CD4-positive, alpha-beta T cell treated with Interleukin-2 at 100 ng/mL for 4 hours (primary cell): ENCODE data around the gene UGT1A1.

Experiments
- DNase-seq: peaks from one replicate; pipeline ENCODE4 v3.0.0-alpha.2; 2020; ENCODE audit warnings: low spot score

Gene UGT1A1

DNA sequence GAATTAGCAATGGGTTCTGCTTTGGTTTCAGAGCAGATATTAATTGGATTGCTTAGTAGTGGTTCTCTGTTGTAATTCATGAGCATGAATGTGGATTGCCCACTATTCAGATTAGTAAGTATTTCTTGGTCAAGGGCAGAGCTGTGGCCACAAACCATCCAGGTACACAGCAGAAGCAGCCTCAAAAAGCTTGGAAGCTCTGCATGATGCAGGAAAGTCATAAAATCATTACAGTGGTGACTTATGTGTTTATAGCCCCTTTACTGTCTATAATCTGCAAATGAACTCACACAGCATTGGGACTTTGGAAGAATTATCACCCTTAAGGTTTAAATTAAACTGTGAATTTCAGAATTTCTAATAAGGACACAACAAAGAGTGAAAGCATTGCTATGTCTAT, 1.9 kb upstream of the UGT1A1 start:
- no peak for DNase-seq

DNA sequence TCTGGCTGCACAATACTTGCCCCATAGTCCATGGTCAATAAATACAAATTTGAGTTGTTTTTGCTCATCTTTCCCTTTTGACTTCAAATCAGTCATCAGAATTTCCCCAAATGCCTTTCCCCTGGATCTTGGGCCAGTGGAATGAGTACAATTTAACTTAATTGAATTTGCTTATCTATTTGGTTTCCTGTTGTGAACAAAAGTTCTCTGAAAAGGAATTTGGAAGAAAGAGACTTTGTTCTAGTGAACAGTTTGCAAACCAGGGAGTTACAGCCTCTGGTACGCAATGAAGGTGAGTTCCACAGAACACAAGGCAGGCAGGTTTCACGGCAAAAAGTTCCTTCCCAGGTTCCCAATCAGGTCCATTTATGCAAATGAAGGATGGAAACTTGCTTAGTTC, 1.2 kb upstream of the UGT1A1 start:
- DNase-seq: no peak

DNA sequence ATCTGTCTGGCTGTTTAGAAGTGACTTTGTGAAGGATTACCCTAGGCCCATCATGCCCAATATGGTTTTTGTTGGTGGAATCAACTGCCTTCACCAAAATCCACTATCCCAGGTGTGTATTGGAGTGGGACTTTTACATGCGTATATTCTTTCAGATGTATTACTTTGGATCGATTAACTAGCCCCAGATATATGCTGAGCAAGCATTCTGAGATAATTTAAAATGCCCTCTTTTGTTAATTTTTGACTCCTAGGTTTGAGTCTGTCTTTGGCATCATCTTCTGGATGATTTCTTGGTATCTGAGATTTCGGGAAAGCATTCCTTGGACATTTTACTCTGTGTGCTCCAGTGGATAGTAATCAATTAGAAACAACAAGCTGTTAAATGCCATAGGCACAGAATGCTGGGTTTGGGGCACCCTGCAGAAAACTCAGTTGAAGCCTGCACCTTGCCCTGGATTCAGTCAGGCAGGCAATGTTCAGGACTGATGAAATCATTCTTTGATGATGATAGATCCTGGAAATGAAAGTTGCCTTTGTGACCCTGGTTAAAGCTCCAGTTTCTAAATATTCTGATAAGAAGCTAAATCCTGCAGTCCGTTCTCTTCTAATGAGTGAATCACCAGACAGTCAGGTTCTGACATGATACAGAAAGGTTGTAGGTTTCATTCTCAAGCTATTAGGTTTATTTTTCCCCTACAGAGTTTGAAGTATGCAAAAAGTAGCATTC, 1.1 kb downstream of the UGT1A1 start:
- no peak for DNase-seq

DNA sequence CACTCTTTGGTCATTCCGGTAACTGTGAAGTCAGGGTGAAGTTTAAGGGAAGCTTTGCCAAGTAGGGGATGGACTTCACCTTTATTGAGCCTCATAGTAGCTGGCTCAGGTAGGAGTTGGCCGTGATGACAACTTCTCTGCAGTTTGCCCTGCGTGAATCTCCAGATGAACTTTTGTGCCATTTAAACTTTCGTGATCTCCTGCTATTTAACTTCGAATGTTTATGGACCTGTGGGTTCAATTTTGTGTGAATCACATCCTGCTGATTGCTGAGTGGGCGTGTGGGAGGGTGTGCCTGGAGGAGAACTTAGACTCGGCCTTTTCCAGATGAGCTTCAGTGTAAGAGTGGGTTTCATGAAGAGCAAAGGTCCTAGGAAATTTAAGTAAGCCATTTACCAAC, 4.2 kb downstream of the UGT1A1 start:
- no peak for DNase-seq

DNA sequence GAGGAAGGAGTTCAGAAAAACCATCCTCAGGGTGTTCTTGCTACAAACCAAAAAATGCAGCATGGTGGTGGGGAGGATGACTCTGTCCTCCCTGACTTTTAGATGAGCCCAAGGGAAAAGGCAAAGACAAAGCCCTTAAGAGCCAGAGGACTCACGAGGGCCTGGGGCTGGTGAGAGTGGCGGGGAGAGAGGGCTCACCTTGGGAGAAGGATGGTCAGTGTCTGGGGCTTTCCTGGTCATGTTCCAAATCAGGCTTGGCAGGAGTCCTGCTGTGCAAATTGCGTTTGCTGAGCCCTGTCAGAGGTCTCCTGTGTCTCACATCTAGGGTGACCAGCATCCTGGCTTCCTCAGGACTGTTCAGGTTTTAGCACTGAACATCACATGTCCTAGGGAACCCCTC, 4.7 kb downstream of the UGT1A1 start:
- DNase-seq: no peak

DNA sequence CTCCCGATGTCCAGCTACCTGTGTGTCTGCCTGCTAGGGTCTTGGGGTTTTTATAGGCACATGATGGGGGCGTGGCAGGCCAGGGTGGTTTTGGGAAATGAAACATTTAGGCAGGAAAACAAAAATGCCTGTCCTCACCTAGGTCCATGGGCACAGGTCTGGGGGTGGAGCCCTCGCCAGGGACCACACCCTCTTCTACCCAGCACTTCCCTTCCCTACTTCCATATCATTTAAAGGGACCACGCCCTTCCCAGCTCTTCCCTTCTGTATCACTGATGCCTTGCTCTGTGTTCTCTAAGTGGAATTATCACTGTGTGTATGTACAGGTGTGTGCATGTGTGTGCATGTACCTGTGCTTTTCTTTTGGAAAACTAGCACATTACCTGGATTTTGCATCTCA, 6.3 kb downstream of the UGT1A1 start:
- no peak for DNase-seq

DNA sequence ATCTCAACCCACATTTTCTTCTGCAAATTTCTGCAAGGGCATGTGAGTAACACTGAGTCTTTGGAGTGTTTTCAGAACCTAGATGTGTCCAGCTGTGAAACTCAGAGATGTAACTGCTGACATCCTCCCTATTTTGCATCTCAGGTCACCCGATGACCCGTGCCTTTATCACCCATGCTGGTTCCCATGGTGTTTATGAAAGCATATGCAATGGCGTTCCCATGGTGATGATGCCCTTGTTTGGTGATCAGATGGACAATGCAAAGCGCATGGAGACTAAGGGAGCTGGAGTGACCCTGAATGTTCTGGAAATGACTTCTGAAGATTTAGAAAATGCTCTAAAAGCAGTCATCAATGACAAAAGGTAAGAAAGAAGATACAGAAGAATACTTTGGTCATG, 8.0 kb downstream of the UGT1A1 start:
- DNase-seq: no peak

DNA sequence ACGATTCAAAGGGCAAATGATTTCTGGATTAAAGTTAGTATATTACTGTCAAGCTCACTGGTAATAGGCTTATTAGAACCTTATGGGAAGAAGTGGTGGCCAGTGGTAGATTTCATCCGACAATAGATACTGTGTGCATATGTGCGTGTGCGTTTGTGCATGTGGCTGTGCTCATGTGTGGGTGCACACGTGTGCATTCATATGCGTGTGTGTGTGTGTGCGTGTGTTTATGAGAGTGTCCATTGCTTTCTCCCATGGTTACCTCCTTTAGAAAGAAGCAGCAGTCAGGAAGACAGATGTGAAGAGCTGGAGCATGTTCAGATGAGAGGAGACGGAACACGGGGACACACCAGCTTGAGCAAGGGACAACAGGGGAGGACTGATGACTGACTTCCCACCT, 9.2 kb downstream of the UGT1A1 start:
- DNase-seq: no peak

DNA sequence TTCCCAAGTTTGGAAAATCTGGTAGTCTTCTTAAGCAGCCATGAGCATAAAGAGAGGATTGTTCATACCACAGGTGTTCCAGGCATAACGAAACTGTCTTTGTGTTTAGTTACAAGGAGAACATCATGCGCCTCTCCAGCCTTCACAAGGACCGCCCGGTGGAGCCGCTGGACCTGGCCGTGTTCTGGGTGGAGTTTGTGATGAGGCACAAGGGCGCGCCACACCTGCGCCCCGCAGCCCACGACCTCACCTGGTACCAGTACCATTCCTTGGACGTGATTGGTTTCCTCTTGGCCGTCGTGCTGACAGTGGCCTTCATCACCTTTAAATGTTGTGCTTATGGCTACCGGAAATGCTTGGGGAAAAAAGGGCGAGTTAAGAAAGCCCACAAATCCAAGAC, 12.1 kb downstream of the UGT1A1 start:
- no peak for DNase-seq

DNA sequence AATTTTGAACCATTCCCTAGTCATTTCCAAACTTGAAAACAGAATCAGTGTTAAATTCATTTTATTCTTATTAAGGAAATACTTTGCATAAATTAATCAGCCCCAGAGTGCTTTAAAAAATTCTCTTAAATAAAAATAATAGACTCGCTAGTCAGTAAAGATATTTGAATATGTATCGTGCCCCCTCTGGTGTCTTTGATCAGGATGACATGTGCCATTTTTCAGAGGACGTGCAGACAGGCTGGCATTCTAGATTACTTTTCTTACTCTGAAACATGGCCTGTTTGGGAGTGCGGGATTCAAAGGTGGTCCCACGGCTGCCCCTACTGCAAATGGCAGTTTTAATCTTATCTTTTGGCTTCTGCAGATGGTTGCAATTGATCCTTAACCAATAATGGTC, 12.5 kb downstream of the UGT1A1 start:
- no peak for DNase-seq

DNA sequence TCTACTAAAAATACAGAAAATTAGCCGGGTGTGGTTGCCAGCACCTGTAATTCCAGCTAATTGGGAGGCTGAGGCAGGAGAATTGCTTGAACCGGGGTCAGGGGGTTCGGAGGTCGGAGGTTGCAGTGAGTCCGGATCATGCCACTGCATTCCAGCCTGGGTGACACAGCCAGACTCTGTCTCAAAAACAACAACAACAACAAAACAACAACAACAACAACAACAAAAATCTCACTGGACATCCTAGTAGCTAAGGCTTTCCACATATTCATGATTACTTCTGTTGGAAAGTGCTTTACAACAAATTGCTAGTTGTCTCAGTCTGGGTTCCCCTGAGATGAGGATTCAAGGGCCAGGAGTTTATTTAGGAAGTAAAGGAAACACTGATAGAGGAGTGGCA, 13.8 kb downstream of the UGT1A1 start:
- no peak for DNase-seq

DNA sequence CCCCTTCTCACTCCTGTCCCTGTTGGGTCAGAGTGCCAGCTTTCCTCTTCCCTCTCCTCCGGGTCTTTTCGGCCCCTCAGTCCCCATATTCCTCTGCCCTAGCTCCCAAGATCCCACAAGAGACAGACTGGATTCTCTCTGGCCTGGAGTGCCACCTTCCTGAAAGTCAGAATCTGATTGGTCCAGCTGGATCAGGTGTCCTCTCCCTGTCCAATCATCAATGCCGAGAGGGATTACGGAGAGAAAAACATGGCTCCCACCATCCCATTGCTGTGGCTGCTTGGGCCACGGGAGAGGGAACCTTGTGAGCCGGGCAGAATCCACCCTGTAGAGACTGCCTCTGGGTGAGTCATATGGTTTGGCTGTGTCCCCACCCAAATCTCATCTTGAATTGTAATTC, 15.3 kb downstream of the UGT1A1 start:
- DNase-seq: no peak

DNA sequence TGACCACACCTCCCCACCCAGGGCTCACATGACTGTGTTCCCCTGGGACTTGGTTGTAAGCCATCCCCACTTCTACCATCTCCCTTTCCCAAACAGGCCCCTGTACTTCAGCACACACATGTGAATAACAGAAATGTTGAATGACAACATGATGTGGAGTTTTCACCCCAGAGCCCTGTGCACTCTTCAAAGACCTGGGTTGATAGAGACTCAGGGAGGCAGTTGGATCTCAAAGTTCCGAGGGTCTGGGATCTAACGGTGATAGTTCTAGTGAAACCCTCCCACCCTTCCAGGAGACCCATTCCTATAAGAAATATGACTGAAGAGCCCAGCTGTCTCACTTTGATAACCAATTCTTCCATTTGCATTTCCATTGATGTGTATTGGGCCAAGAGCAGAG, 18.0 kb downstream of the UGT1A1 start, which contains the start of gene MROH2A:
Gene MROH2A, plus strand, starts transcription at position 301 of the 400 bp plus-strand sequence. CDS start 1,029 bp downstream, outside the sequence.
- no peak for DNase-seq

DNA sequence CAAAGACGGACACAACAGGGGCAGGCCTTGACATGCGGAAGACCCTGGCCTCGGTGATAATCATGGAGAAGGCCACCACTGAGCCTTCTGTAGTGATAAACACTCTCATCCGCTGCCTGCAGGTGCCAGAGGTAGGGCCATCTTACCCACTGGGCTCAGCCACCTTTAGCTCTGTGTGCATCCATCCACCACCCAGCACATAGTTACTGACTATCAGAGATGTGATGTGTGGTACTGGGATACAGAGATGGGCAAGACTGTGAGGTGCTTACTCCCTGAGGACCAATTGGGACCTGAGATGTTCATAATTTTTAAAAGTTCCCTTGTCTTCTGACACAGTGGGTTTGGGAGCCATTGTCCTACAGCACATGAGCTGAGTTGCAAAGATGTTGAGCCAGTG, 19.7 kb downstream of the UGT1A1 start:
- no peak for DNase-seq

DNA sequence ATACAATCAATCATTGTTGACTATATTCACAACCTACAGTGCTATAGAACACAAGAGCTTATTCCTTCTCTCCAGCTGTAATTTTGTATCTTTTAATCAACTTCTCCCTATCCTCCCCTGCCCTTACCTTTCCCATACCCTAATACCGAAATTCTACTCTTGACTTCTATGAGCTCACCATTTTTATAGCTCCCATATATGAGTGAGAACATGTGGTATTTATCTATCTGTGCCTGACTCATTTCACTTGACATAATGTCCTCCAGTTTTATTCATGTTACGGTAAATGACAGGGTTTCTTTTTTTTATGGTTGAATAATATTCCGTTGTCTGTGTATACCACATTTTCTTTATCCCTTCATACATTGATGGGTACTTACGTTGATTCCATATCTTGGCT, 20.7 kb downstream of the UGT1A1 start:
- no peak for DNase-seq

DNA sequence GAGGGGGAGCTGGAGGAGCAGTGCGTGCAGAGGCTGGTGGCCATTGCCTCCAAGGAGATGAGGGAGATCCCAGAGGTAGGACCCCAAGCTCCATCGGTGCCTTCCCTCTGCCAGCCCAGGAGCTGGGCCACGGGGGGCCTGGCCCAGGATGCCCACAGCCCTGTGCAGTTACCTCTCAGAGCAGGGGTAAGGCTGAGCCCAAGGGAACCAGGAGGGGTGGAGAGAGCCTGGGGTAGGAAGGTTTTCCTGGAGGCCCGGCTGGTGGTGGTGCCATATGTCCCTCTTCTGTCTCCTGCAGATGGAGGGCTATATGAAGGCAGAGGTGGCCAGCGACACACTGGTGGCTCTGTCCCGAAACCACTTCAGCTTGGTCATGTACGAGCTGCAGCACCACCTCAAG, 29.5 kb downstream of the UGT1A1 start:
- no peak for DNase-seq

DNA sequence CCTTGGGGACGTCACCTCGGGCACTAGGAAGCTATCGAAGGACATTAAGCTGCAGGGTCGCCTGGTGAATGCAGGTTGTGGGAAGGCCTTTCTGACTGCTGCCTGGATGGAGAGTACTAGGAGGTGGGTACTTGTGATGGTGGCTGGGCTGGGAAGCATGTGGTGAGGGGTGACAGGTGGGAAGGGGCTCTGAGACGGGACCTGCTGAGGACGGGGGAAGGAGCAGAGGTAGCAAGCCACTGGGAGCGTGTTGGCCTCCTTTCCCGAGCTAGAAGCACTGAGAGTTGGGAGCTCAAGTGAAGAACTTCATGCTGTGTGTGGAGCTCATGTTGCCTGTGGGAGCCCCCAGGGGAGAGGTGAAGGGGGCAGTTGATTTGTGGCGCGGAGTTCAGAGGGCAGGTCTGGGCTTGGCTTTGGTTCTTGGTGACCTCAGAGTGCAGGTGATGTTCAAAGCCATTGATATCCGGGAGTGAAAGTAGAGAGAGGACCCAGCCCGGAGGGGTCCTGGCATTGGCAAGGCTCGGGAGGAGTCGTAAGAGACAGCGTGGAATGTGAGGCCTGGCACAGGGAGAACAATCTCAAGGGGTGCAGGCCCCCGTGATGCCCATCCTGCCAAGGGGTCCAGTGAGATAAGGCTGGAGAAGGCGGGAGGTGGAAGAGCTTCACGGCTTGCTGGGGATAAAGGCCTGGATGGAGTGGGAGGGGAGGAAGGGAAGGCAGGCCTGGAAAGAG, 31.2 kb downstream of the UGT1A1 start:
- no peak for DNase-seq

DNA sequence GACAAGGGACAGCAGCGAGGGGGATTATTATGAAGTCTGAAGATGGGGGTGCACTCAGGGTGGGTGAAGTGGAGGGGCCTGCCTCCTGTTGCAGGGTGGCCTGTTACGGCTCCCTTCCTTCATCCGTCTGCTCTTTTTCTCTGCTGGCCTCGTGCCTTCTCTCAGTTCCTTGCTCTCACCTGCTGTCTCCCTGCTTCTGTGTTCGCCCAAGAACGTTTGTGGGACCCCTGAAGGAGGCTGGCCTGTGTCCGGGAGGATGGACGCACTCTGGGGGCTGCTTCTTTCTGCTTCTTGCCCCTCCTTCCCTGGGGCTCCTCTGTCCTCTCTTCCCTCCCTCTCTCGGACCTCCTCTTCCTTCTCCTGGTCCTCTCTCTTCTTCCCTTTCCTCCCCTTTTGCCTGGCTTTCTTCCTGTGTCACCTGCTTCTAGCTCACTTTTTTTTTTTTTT, 31.8 kb downstream of the UGT1A1 start:
- DNase-seq: no peak

DNA sequence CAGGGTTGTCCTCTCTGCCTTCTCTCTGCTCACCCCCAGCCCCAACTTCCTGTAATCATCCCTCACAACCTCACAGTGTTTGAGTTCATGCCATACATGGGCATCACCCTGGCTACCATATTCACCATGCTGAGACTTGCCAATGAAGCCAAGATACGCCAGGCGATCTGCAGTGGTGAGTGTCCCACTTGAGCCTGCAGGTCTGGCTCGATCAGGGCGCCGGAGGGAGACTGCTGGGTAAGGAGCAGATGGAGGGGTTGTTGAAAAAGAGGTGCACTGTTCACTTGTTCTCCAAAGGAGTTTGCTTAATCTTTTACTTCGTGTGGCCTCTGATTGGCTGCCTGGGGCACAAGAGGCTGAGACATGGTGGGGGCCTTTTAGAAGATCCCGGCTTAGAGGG, 32.6 kb downstream of the UGT1A1 start:
- no peak for DNase-seq

DNA sequence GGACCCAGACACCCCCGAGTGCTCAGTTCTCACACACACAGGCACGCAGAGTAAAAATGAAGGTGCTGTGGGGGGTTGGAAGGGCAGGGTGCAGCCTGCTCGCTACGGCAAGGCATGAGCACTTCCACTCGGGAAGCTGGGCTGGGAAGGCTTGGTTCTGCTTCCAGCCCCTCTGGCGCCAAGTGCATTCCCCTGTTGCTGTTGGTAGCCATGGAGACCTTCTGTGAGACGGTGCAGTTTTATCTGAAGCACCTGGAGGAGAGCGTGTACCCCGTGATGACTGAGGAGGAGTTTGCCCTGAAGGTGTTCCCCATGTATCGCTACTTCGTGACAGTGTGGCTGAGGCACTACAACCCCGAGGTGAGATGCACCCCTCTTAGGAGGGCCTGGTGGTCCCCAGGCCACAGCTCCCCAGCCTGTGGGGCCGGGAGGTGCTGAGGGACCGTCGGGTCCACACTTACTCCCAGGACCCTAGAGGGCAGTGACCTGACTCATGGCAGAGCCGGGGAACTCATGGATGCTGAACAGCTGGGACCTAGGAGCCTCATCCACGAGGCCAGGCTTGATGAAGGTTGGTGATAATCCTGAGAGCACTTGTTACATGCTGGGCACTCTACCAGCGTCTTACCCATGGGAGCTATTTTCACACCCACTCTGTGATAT, 33.5 kb downstream of the UGT1A1 start:
- no peak for DNase-seq

DNA sequence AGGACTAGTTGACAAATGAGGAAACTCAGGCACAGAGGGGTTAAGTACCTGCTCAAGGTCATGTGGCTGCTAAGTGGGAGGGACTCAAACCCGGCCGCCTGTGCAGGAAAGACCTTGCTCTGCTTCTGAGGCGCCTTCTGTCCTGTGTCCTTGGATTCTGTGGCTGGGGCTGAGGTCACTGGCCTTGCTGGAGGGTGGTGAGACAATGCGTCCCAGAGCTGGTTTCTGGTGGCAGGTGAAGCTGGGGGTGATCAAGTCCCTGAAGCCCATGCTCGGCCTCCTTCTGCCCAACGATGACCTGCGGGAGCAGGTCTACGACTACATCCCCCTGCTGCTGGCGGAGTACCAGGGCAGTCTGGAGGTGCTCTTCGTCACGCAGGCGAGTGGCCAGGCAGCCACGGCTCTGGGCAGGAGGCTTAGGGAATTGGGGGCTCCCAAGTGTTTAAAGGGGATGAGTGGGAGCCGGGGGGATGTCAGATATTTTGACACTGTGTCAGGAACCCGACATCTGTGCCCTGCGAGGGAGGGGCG, 34.1 kb downstream of the UGT1A1 start:
- no peak for DNase-seq

DNA sequence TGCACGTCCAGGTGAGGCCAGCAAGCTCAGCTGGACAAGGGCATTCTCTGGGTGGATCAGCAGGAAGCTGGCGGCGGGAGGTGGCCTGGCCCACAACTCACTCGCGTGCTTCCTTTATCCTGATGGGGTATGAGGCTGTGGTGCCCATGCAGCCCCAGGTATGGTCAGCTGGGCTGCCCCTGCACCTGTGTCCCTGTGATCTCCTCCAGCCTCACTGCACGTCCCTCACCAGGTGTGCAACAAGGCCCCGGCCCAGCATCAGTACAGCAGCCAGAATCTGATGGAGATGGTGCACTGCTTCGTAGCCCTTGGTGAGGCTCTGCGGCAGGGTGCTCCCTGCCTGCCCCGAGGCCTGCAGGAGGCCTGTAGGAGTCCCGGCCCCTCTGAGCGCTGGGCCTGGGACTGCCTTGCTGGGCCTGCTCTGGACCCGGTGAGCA, 35.7 kb downstream of the UGT1A1 start:
- no peak for DNase-seq

DNA sequence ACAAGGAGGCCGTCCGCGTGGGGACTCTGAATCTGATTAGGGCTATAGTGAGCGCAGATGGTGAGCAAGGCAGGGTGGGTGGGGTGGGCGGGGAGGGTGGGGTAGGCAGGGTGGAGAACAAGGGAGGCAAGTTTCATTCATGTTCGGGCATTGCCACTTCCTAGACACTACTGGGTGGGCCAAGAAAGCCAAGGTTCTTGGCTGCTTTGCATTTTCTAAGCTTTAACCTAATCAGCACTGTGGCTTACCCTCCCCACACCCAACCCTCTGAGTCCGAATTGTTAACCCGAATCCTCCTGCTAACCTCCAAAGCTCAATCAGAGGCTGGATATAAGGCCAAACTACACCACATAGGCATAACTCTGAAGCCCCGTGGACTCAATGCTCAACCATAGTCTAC, 36.2 kb downstream of the UGT1A1 start:
- no peak for DNase-seq
